ENCODE data around the gene GPA33.
"Not testable (repeated sequence)": the region's sequence is repeated elsewhere in the genome, so short reads cannot be mapped to it uniquely, and the experiment has no call there.

Gene GPA33

DNA sequence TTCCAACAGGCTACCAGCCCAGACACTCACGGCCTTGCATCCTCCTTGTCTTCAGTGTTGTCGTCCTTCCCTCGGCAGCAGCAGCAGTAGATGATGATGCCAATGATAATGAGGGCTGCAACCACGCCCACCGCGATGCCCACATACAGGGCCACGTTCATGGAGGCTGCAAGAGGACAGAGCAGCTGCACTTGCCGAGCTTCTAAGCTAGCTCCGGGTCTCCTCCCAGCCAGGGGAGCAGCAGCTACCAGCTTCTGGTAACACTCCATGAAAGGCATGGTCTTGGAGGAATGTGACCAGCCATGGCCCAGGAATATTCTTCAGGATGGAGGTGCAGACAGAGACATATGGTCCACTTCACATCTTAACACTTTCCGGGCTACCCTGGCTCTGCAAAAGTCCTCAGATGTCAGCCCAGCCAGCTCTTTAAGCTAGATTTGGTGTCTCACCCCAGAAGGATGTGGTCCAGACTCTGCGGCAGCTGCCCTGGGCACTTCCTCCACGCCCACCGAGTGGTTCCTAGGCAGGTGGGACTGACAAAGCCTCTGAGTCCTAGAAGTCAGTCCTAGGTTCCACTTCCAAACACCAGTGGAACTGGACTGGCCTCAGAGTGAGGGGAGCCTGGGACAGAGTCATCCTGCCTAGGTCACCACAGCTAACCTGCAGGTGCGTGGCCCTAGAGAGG, 35.1 kb downstream of the GPA33 start:
- no peak for DNase-seq

DNA sequence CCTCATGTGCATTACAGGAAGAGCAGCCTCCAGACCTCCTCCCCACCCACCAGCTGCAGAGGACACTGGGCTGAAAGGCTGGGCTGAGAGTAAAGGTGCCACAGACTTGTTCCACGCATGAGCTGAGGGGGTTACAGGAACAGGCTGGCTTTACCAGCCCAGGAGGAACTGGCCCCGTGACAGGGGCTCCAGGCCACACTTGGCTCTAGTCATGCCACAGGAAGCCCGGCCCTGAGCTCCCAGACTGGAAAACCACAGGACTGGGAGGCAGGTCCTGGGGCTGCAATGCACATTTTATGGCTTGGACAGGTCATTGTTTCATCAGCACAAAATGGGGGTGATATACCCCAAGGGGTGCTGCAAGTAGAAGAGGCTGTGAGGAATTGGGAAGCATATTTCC, 35.6 kb downstream of the GPA33 start:
- DNase-seq: no peak

DNA sequence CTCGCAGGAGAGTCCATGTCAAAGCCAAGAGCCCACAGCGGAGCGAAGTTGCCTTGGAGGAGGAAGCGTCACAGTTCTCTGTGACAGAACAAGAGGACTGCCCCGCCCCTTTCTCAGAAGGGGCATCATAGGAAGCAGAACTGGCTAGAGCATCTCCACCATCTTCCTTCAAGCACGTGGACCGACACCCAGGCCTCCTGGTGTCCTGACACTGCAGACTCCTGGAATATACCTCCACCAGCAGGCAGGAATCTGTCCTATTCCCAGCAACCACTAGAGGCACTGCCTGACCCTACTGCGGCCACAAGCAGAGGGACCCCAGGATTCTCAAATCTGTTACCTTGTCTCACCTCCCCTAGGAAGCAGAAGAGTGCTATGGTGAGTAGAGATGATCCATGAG, 37.8 kb downstream of the GPA33 start:
- DNase-seq: no peak

GRCh38 chr1:167051907-167052306, 38.3 kb downstream of the GPA33 start:
- DNase-seq: no peak

- DNase-seq: peak; percentile 74
These were observed 46.3 kb downstream of the GPA33 start for GRCh38 chr1:167043752-167044488.

GRCh38 chr1:167033646-167034045, 56.5 kb downstream of the GPA33 start:
- no peak for DNase-seq

GRCh38 chr1:167029553-167029952, 60.6 kb downstream of the GPA33 start:
- not testable (repeated sequence) for DNase-seq

DNA sequence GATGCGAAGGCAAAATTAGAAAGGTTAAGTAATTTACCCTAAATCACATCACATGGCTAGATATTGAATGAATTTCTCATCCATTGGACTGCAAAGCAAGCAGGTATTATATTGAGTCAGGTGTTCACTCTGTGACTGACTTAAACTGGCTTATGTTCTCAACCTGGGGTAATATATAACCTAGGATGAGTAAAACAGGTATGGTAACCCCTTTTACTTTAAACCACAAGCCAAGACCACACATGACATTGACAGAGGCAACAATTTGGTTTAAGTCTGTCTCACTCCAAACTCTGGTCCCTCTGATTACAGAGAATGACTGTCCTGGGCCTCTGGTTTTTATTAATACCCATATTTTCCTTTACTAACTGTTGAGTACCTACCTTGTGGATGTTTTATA, 67.8 kb downstream of the GPA33 start:
- no peak for DNase-seq

- DNase-seq: no peak
These were observed 74.0 kb downstream of the GPA33 start for GRCh38 chr1:167016100-167016750.

- no peak for DNase-seq
These were observed 76.9 kb downstream of the GPA33 start for GRCh38 chr1:167013108-167013929.

DNA sequence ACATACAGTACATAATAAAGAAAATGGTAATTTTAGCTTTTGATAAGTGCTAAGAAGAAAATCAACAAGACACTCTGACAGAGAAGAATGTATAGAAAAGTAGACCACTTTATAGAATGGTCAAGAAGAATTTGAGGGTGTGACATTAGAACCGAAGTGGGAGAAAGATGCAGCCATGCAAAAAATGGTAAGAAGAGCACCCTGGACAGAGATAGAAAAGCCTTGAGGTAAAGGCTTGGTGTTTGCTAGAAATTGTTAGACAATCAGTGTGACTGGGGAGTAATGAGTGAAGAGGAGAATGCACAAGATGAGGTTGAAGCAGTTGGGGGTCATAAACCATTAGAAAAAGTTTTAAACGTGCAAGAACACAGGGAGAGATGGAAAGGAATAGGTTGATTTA, 77.6 kb downstream of the GPA33 start:
- no peak for DNase-seq

GRCh38 chr1:167011560-167012191, 78.5 kb downstream of the GPA33 start:
- DNase-seq: no peak

- no peak for DNase-seq
These were observed 86.5 kb downstream of the GPA33 start for GRCh38 chr1:167003711-167004110.
